Urinary bladder (tissue), 4 donors: ENCODE data around the gene ZNF77. TPM values are rescaled to one million over a fixed set of nuclear protein-coding genes. Genes with fewer than 3 reads are reported as not detected.
A peak's percentile ranks its signal among the peaks of the same experiment; 100 is the strongest.
"Not testable (repeated sequence)": the region's sequence is repeated elsewhere in the genome, so short reads cannot be mapped to it uniquely, and the experiment has no call there.

Source experiments
- DNase-seq: peaks from one replicate; pipeline ENCODE4 v3.0.0-alpha.2; 2015; ENCODE audit errors: extremely low spot score
- H3K27ac ChIP-seq: one replicate; pipeline ENCODE4 v1.5.1; 2013; ENCODE audit warnings: low read depth, mild to moderate bottlenecking, moderate library complexity
- H3K36me3 ChIP-seq: one replicate; pipeline ENCODE4 v1.6.1; 2013; ENCODE audit warnings: mild to moderate bottlenecking, moderate library complexity; ENCODE audit not compliant: insufficient read depth
- H3K4me1 ChIP-seq: one replicate; pipeline ENCODE4 v1.6.1; 2013; ENCODE audit warnings: mild to moderate bottlenecking, moderate library complexity; ENCODE audit not compliant: insufficient read depth
- H3K4me3 ChIP-seq: one replicate; pipeline ENCODE4 v1.5.1; 2013; ENCODE audit warnings: low read depth, low read length
- WGBS: extraction: QIAGEN DNeasy Blood & Tissue Kit; methylation state at CpG from one replicate; pipeline ENCODE4 v1.1.7; 2013; 5-methylcytosine and 5-hydroxymethylcytosine counted together
- polyA plus RNA-seq: library from polyadenylated mRNA; stranded (reverse); fragments of 200-250 nt; gene quantifications from one replicate; pipeline ENCODE4 v1.2.3, GENCODE V29; 2013
- total RNA-seq: library from RNA; depleted of rRNA; stranded (reverse); fragments of >200 nt; gene quantifications from one replicate; pipeline ENCODE4 v1.2.3, GENCODE V29; 2014
- donor health status: healthy with polysubstance abuse.
- donor health status: healthy.

Gene ZNF77
- total and polyA plus RNA-seq, 2 donors, result 4.3 to 6.8 TPM

GRCh38 chr19:2962018-2962670, 17.4 kb upstream of the ZNF77 start:
- no peaks in the 10 kb centered on the region for H3K36me3 ChIP-seq
- no peak overlapping the region for H3K27ac ChIP-seq
- no peak overlapping the region for H3K4me3 ChIP-seq
- no peak for DNase-seq
- WGBS, result 39% methylated on average over 17 of the region's 17 CpGs
- H3K4me1 ChIP-seq, result no peaks in the 10 kb centered on the region

GRCh38 chr19:2960120-2960519, 15.3 kb upstream of the ZNF77 start:
- Histone ChIP-seq H3K4me1 (no peaks in the 10 kb centered on the region), H3K4me3 (no peak overlapping the region), H3K36me3 (no peaks in the 10 kb centered on the region), H3K27ac (no peak overlapping the region)
- 81% methylated on average over 12 of the region's 12 CpGs for WGBS
- no peak for DNase-seq

GRCh38 chr19:2957160-2957559, 12.4 kb upstream of the ZNF77 start:
- no peaks in the 10 kb centered on the region for H3K4me1 ChIP-seq
- no peak overlapping the region for H3K27ac ChIP-seq
- no peak for DNase-seq
- no peaks in the 10 kb centered on the region for H3K36me3 ChIP-seq
- no peak overlapping the region for H3K4me3 ChIP-seq
- WGBS, result 94% methylated on average over 5 of the region's 5 CpGs

- 40% methylated on average over 9 of the region's 9 CpGs for WGBS
- Histone ChIP-seq H3K36me3 (no peaks in the 10 kb centered on the region), H3K4me1 (no peaks in the 10 kb centered on the region), H3K27ac (no peak overlapping the region), H3K4me3 (no peak overlapping the region)
- peak; percentile 74 for DNase-seq
These were observed 8.2 kb upstream of the ZNF77 start for GRCh38 chr19:2952953-2953481.

- Histone ChIP-seq H3K36me3 (no peaks in the 10 kb centered on the region), H3K4me3 (peak overlapping the region; percentile 66), H3K4me1 (no peaks in the 10 kb centered on the region), H3K27ac (peak overlapping the region; percentile 91)
- WGBS, result under 1% methylated on average over 53 of the region's 53 CpGs
- peak; percentile 99 for DNase-seq
These were observed 5.7 kb upstream of the ZNF77 start for GRCh38 chr19:2950286-2951124.

- H3K36me3 ChIP-seq, result no peaks in the 10 kb centered on the region
- no peak for DNase-seq
- H3K4me1 ChIP-seq, result no peaks in the 10 kb centered on the region
- under 1% methylated on average over 11 of the region's 11 CpGs for WGBS
- H3K4me3 ChIP-seq, result peak overlapping the region; percentile 66
- H3K27ac ChIP-seq, result peak overlapping the region; percentile 91
These were observed 5.1 kb upstream of the ZNF77 start for GRCh38 chr19:2949939-2950285.

- no peak for DNase-seq
- Histone ChIP-seq H3K36me3 (no peaks in the 10 kb centered on the region), H3K4me3 (peak overlapping the region; percentile 58), H3K4me1 (no peaks in the 10 kb centered on the region), H3K27ac (no peak overlapping the region)
- WGBS, result 48% methylated on average over 17 of the region's 17 CpGs
These were observed 909 bp upstream of the ZNF77 start for GRCh38 chr19:2945575-2946184.

GRCh38 chr19:2944403-2944774, 382 bp downstream of the ZNF77 start:
- Histone ChIP-seq H3K4me3 (peak overlapping the region; percentile 70), H3K36me3 (no peaks in the 10 kb centered on the region), H3K27ac (no peak overlapping the region), H3K4me1 (no peaks in the 10 kb centered on the region)
- no peak for DNase-seq
- 2% methylated on average over 23 of the region's 23 CpGs for WGBS

GRCh38 chr19:2942928-2943640, 1.7 kb downstream of the ZNF77 start:
- Histone ChIP-seq H3K4me3 (no peak overlapping the region), H3K27ac (no peak overlapping the region), H3K4me1 (no peaks in the 10 kb centered on the region), H3K36me3 (peaks cover 2% of the 10 kb centered on the region)
- no peak for DNase-seq
- 88% methylated on average over 14 of the region's 14 CpGs for WGBS

- WGBS, result 96% methylated on average over 4 of the region's 4 CpGs
- not testable (repeated sequence) for H3K36me3 ChIP-seq, DNase-seq, H3K27ac ChIP-seq, H3K4me1 ChIP-seq, H3K4me3 ChIP-seq
These were observed 8.9 kb downstream of the ZNF77 start for GRCh38 chr19:2935863-2936262.

- Histone ChIP-seq H3K4me3 (no peak overlapping the region), H3K36me3 (peaks cover 6% of the 10 kb centered on the region), H3K27ac (no peak overlapping the region), H3K4me1 (no peaks in the 10 kb centered on the region)
- 98% methylated on average over 18 of the region's 18 CpGs for WGBS
- no peak for DNase-seq
These were observed 11.3 kb downstream of the ZNF77 start for GRCh38 chr19:2933490-2933910.

- H3K4me3 ChIP-seq, result no peak overlapping the region
- H3K4me1 ChIP-seq, result no peaks in the 10 kb centered on the region
- 93% methylated on average over 18 of the region's 18 CpGs for WGBS
- no peak for DNase-seq
- H3K27ac ChIP-seq, result no peak overlapping the region
- peaks cover 2% of the 10 kb centered on the region for H3K36me3 ChIP-seq
These were observed 17.7 kb downstream of the ZNF77 start for GRCh38 chr19:2927032-2927430.

- peaks cover under 1% of the 10 kb centered on the region for H3K36me3 ChIP-seq
- no peak overlapping the region for H3K27ac ChIP-seq
- DNase-seq, result no peak
- no peaks in the 10 kb centered on the region for H3K4me1 ChIP-seq
- WGBS, result 88% methylated on average over 53 of the region's 53 CpGs
- H3K4me3 ChIP-seq, result no peak overlapping the region
These were observed 18.3 kb downstream of the ZNF77 start for GRCh38 chr19:2926341-2927031.
